Measurements from ENCODE around the gene PIANP. TPM values are rescaled to one million over a fixed set of nuclear protein-coding genes. Genes with fewer than 3 reads are reported as not detected.
A peak's percentile ranks its signal among the peaks of the same experiment; 100 is the strongest.

PIANP gene
- total RNA-seq, 1 donor from 2014 or later = 0.18 TPM

DNA sequence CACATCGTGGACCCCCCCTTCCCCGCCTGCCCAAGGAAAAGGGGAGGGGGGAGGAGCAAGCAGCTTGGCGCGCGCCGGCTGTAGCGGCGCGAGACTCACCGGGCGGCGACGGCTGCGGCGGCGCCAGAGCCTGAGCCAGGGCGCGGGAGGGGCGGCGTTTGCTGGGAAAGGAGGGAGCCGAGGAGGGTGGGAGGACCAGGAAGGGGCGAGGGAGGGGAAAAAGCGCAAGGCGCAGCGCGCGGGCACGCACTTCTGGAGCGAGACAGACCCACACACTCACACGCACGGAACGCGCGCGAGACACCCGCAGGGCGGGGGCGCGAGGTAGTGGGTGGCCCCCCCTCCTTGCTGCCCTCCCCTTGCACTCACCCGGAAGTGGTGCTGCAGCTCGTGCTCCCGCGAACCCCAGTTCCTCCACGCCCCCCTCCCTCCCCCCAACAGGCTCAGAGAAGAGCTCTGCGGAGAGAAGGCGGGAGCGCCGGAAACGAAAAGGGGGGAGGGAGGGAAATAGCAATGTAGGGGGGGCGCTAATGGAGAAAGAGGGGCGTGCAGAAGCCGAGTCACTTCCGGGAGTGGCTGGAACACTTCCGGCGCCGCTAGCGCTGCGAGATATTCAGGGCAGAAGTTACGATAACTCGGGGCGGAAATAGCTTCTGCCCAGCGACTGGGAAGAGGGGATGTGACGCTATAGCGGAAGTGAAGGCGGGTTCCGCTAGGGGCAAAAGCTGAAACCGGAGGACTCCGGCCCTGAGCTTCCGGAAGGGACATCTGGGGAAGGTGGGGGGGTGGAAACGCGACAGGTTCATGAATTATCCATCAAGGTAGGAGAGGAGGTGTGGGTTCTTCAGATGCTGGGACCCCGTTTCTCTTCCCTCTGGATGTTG is 11.4 kb downstream of the PIANP start, which contains the start of gene ZNF384:
Gene ZNF384 (minus strand): TSS at position 377 of the 884 bp plus-strand sequence. CDS start 9,855 bp downstream, outside the sequence.
- intact Hi-C loops (cut with DNase I) = no loop called here
- no peaks in the 10 kb centered on the region for H3K27me3 ChIP-seq (ENCODE audit: low read depth)
- H3K4me3 ChIP-seq = peak within 1 kb of the TSS; percentile 86
- H3K4me1 ChIP-seq = peaks cover 53% of the 10 kb centered on the region
- H3K36me3 ChIP-seq = peaks cover 11% of the 10 kb centered on the region
- peak; percentile 97 for DNase-seq
- no peaks in the 10 kb centered on the region for H3K9me3 ChIP-seq
- H3K27ac ChIP-seq = peak within 1 kb of the TSS; percentile 96
- TF ChIP-seq, protein P1, sequence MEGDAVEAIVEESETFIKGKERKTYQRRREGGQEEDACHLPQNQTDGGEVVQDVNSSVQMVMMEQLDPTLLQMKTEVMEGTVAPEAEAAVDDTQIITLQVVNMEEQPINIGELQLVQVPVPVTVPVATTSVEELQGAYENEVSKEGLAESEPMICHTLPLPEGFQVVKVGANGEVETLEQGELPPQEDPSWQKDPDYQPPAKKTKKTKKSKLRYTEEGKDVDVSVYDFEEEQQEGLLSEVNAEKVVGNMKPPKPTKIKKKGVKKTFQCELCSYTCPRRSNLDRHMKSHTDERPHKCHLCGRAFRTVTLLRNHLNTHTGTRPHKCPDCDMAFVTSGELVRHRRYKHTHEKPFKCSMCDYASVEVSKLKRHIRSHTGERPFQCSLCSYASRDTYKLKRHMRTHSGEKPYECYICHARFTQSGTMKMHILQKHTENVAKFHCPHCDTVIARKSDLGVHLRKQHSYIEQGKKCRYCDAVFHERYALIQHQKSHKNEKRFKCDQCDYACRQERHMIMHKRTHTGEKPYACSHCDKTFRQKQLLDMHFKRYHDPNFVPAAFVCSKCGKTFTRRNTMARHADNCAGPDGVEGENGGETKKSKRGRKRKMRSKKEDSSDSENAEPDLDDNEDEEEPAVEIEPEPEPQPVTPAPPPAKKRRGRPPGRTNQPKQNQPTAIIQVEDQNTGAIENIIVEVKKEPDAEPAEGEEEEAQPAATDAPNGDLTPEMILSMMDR (IDR thresholded peaks at IDR 0.05) = no peak
- peak; percentile 94 for ATAC-seq

DNA sequence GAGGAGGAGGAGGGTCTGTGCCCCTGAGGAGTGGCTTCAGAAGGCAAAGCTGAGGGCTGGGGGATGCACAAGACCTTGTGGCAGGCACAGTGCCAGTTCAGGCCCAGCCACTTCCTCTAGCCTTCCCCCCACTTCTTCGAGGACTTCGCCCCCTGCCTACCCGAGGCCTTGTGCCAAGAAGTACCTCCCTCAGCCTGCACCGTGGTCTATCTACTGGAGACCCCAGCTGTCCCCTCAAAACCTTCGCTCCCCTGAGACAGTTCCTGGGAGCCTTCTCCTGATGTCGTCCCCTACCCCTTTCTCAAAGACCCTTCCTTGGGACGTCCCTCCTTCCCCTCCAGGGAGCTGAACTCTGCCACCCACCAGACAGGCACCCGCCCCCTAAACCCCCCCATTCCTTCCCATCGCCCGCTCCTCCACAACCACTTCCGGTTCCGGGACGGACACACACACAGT is 12.0 kb downstream of the PIANP start:
- intact Hi-C loops (cut with DNase I) = no loop called here
- H3K4me1 ChIP-seq = peaks cover 58% of the 10 kb centered on the region

DNA sequence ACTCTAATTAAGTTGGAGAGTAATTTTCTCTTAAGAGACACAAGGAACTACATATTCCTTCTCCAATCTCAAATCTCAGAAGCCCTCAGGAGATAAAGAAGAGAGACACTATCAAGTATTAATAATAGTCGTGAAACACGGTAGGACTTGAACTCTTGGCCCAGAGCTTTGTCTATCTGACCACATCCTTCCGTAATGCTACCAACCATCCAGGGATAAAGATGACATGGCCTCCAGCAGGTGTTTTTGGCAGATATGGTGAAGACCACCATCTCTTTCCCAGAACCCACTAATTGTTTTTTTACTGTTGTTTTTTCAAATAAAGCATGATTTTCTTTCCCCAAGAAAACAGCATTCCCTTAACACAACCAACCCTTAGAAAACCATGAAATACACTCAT is 14.8 kb downstream of the PIANP start:
- intact Hi-C loops (cut with DNase I) = no loop called here
- Histone ChIP-seq H3K27ac (no peak overlapping the region), H3K4me1 (peaks cover 50% of the 10 kb centered on the region), H3K4me3 (no peak overlapping the region), H3K9me3 (no peaks in the 10 kb centered on the region), H3K36me3 (peaks cover 35% of the 10 kb centered on the region), H3K27me3 (ENCODE audit: low read depth) (no peaks in the 10 kb centered on the region)
- TF ChIP-seq, protein P1 (IDR thresholded peaks at IDR 0.05) = no peak
- DNase-seq = no peak
- ATAC-seq = no peak

More for the DNA sequence above, 12.0 kb downstream of the PIANP start:
- H3K36me3 ChIP-seq = peaks cover 16% of the 10 kb centered on the region
- DNase-seq (peak; percentile 62), ATAC-seq (peak; percentile 1 to 3)
- H3K4me3 ChIP-seq = peak overlapping the region; percentile 86
- H3K27ac ChIP-seq = peak overlapping the region; percentile 96
- TF ChIP-seq, protein P1 (IDR thresholded peaks at IDR 0.05) = no peak
- H3K9me3 ChIP-seq = no peaks in the 10 kb centered on the region
- no peaks in the 10 kb centered on the region for H3K27me3 ChIP-seq (ENCODE audit: low read depth)

DNA sequence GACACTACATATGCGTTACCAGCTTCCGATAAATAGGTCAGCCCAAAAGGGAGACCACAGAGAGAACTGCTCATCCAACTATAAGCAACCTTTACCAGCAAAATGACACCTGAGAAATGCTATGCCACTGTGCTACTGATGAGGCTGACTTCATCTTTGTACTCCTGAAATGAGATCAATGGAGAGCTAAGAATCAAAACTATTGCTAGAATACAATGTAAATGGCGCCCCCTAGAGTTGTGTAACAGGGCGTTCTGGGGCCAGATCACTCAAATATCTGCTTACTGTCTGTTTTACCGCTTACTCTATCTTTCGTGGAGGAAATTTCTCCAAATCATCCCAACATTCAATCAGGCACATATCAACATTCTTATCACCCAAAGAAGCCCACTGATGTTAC is 16.0 kb downstream of the PIANP start:
- H3K9me3 ChIP-seq = no peaks in the 10 kb centered on the region
- intact Hi-C loops (cut with DNase I) = no loop called here
- H3K27ac ChIP-seq = no peak overlapping the region
- DNase-seq = no peak
- peaks cover 47% of the 10 kb centered on the region for H3K36me3 ChIP-seq
- TF ChIP-seq, protein P1 (IDR thresholded peaks at IDR 0.05) = peak; percentile 55
- no peak for ATAC-seq
- H3K4me3 ChIP-seq = no peak overlapping the region
- peaks cover 40% of the 10 kb centered on the region for H3K4me1 ChIP-seq
- no peaks in the 10 kb centered on the region for H3K27me3 ChIP-seq (ENCODE audit: low read depth)

DNA sequence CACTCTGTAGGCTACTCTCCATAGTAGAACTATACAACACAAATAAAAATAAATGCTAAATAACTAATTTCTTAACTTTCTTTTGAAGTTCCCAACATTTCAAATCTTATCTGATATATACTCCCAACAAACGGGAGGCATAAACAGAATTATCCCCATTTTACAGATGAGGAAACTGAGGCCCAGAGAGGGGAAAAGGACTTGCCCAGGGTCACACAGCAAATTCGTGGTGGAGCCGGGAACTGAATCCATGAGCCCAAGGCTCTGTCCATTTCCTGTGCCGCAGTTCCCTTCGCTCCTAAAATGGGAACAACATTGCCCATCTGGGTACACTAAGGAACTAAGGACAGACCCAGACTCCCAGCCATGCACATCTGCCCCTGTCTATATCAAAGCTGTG is 23.7 kb downstream of the PIANP start:
- DNase-seq (no peak), ATAC-seq (no peak)
- intact Hi-C loops (cut with DNase I) = no loop called here
- TF ChIP-seq, protein P1 (IDR thresholded peaks at IDR 0.05) = no peak
- peaks cover 95% of the 10 kb centered on the region for H3K36me3 ChIP-seq
- no peaks in the 10 kb centered on the region for H3K27me3 ChIP-seq (ENCODE audit: low read depth)
- no peaks in the 10 kb centered on the region for H3K4me1 ChIP-seq
- H3K4me3 ChIP-seq = no peak overlapping the region
- H3K27ac ChIP-seq = no peak overlapping the region
- H3K9me3 ChIP-seq = no peaks in the 10 kb centered on the region

Measured in lower lobe of right lung (tissue), 2 donors.